HepG2 (cell line): ENCODE data around the gene UBXN2A.

ENCODE experiments used
- HOXA7 ChIP-seq: sonication (generic); formaldehyde crosslinking; IDR thresholded peaks from 2 replicates; pipeline ENCODE4 v1.8.1; 2022; ENCODE audit warnings: mild to moderate bottlenecking, missing genetic modification reagents, moderate library complexity
- POLR2A ChIP-seq, 2 experiments: IDR thresholded peaks; 2 replicates each; pipeline ENCODE4 v1.6.1; 2011; ENCODE audit warnings: low read depth in 2 of 2, low read length in 2 of 2, mild to moderate bottlenecking in 1 of 2, moderate library complexity in 1 of 2; ENCODE audit not compliant: insufficient read depth in 1 of 2
- ZBTB8A ChIP-seq: sonication (generic); formaldehyde crosslinking; IDR thresholded peaks from 2 replicates; pipeline ENCODE4 v1.4.0; 2020; ENCODE audit warnings: mild to moderate bottlenecking, low read depth, missing genetic modification reagents, borderline replicate concordance
- ZNF407 ChIP-seq: sonication (generic); formaldehyde crosslinking; IDR thresholded peaks from one replicate; pipeline ENCODE4 v1.5.1; 2020; ENCODE audit warnings: mild to moderate bottlenecking, missing genetic modification reagents; ENCODE audit errors: not compliant biosample characterization
- ZNF44 ChIP-seq: sonication (generic); formaldehyde crosslinking; IDR thresholded peaks from 2 replicates; pipeline ENCODE4 v1.5.1; 2020; ENCODE audit warnings: mild to moderate bottlenecking, missing genetic modification reagents
- TF ChIP-seq, protein P1 (sequence below): conservative IDR thresholded peaks from 2 replicates; pipeline ENCODE4 v1.6.1; 2018; ENCODE audit warnings: missing genetic modification reagents

- no peak for TF ChIP-seq ZBTB8A (CRISPR knock-in tag)
- no peak for TF ChIP-seq HOXA7
- TF ChIP-seq ZNF44 (CRISPR knock-in tag): no peak
- no peak for TF ChIP-seq POLR2A (IDR thresholded peaks at IDR 0.05; ENCODE audit: insufficient read depth in 1 of 2, low read depth in 2 of 2, low read length in 2 of 2)
- TF ChIP-seq, protein P1, sequence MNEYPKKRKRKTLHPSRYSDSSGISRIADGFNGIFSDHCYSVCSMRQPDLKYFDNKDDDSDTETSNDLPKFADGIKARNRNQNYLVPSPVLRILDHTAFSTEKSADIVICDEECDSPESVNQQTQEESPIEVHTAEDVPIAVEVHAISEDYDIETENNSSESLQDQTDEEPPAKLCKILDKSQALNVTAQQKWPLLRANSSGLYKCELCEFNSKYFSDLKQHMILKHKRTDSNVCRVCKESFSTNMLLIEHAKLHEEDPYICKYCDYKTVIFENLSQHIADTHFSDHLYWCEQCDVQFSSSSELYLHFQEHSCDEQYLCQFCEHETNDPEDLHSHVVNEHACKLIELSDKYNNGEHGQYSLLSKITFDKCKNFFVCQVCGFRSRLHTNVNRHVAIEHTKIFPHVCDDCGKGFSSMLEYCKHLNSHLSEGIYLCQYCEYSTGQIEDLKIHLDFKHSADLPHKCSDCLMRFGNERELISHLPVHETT (CRISPR knock-in tag): no peak
- TF ChIP-seq ZNF407 (CRISPR knock-in tag): no peak
These were observed 71.2 kb downstream of the UBXN2A start for GRCh38 chr2:24011250-24012104.
